D721Med (cell line): Measurements from ENCODE around the gene DAZAP1.

Source experiments
- DNase-seq: peaks from one replicate; pipeline ENCODE4 v3.0.0; 2011; ENCODE audit warnings: low spot score; ENCODE audit not compliant: insufficient read length
- FAIRE-seq: peaks from 2 replicates; lab custom pipeline; 2011; peaks lifted over from hg19 to GRCh38; lab: Jason Lieb, UNC
- CTCF ChIP-seq: IDR thresholded peaks from 2 replicates; pipeline ENCODE4 v1.5.1; 2012; ENCODE audit warnings: mild to moderate bottlenecking, control low read depth; ENCODE audit not compliant: insufficient read depth; ENCODE audit errors: missing control alignments

DAZAP1 gene

GRCh38 chr19:1450735-1451731 is 43.6 kb downstream of the DAZAP1 start:
- FAIRE-seq (no peak), DNase-seq (no peak)
- TF ChIP-seq CTCF, result no peak

GRCh38 chr19:1451916-1452801 is 44.8 kb downstream of the DAZAP1 start:
- DNase-seq, result no peak
- FAIRE-seq, result no peak
- no peak for TF ChIP-seq CTCF

GRCh38 chr19:1452802-1453524 is 45.6 kb downstream of the DAZAP1 start:
- TF ChIP-seq CTCF, result no peak
- FAIRE-seq, result no peak
- no peak for DNase-seq

- TF ChIP-seq CTCF, result no peak
- FAIRE-seq, result no peak
- DNase-seq, result no peak
These were observed 46.4 kb downstream of the DAZAP1 start for GRCh38 chr19:1453525-1454364.

GRCh38 chr19:1455002-1455335 is 47.6 kb downstream of the DAZAP1 start:
- no peak for TF ChIP-seq CTCF
- FAIRE-seq, result no peak
- DNase-seq, result no peak
